Measurements from ENCODE around the gene RTEL1.

RTEL1 gene

GRCh38 chr20:63736893-63737694 lies 79.0 kb downstream of the RTEL1 start:
- H3K4me1 ChIP-seq (ENCODE audit: control insufficient read depth, insufficient read depth, low read length): peaks cover 26% of the 10 kb centered on the region
- WGBS, 2 experiments: 58% methylated on average over 30 of the region's 30 CpGs
- H3K4me3 ChIP-seq (ENCODE audit: insufficient read depth, low read depth, low read length): no peak overlapping the region

GRCh38 chr20:63737695-63737944 lies 79.5 kb downstream of the RTEL1 start:
- WGBS, 2 experiments: 28 to 35% methylated on average over 25 to 26 of the region's 26 CpGs
- Histone ChIP-seq H3K4me3 (ENCODE audit: insufficient read depth, low read depth, low read length) (no peak overlapping the region), H3K36me3 (ENCODE audit: control insufficient read depth, insufficient read depth, low read length) (peaks cover 16% of the 10 kb centered on the region)

More at GRCh38 chr20:63736893-63737694, 79.0 kb downstream of the RTEL1 start:
- Histone ChIP-seq H3K9me3 (ENCODE audit: control insufficient read depth, low read length) (no peaks in the 10 kb centered on the region), H3K27ac (ENCODE audit: insufficient read depth, low read depth, low read length, poor library complexity, severe bottlenecking) (no peak overlapping the region), H3K36me3 (ENCODE audit: control insufficient read depth, insufficient read depth, low read length) (peaks cover 11% of the 10 kb centered on the region), H3K27me3 (ENCODE audit: control insufficient read depth, insufficient read depth, low read length, poor library complexity, severe bottlenecking) (peaks cover 17% of the 10 kb centered on the region)

DNA sequence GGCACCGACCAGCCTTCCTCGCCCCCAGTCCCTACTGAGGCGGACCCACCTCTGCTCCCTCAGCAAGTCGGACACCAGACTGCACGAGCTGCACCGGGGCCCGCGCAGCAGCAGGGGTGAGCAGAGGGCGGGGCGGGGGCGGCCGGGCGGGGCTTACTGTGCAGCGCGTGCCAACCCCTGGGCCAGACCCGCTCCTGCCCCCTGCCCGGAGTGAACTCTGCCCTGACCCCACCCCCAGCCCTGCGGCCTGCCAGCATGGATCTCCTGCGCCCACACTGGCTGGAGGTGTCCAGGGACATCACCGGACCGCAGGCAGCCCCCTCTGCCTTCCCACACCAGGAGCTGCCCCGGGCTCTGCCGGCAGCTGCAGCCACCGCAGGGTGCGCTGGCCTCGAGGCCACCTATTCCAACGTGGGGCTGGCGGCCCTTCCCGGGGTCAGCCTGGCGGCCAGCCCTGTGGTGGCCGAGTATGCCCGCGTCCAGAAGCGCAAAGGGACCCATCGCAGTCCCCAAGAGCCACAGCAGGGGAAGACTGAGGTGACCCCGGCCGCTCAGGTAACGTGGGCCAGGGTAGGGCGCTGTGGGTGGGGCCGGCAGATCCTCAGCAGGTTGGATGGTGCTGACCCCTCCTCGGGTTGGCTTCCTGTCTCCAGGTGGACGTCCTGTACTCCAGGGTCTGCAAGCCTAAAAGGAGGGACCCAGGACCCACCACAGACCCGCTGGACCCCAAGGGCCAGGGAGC lies 80.0 kb downstream of the RTEL1 start:
- no peaks in the 10 kb centered on the region for H3K9me3 ChIP-seq (ENCODE audit: control insufficient read depth, low read length)
- H3K4me3 ChIP-seq (ENCODE audit: insufficient read depth, low read depth, low read length): peak overlapping the region; percentile 38
- H3K36me3 ChIP-seq (ENCODE audit: control insufficient read depth, insufficient read depth, low read length): peaks cover 14% of the 10 kb centered on the region
- H3K27me3 ChIP-seq (ENCODE audit: control insufficient read depth, insufficient read depth, low read length, poor library complexity, severe bottlenecking): peaks cover 17% of the 10 kb centered on the region
- WGBS, 2 experiments: 36 to 41% methylated on average over 43 of the region's 43 CpGs
- H3K4me1 ChIP-seq (ENCODE audit: control insufficient read depth, insufficient read depth, low read length): peaks cover 26% of the 10 kb centered on the region
- no peak overlapping the region for H3K27ac ChIP-seq (ENCODE audit: insufficient read depth, low read depth, low read length, poor library complexity, severe bottlenecking)

More at GRCh38 chr20:63737695-63737944, 79.5 kb downstream of the RTEL1 start:
- H3K9me3 ChIP-seq (ENCODE audit: control insufficient read depth, low read length): no peaks in the 10 kb centered on the region
- peaks cover 17% of the 10 kb centered on the region for H3K27me3 ChIP-seq (ENCODE audit: control insufficient read depth, insufficient read depth, low read length, poor library complexity, severe bottlenecking)
- peaks cover 26% of the 10 kb centered on the region for H3K4me1 ChIP-seq (ENCODE audit: control insufficient read depth, insufficient read depth, low read length)
- no peak overlapping the region for H3K27ac ChIP-seq (ENCODE audit: insufficient read depth, low read depth, low read length, poor library complexity, severe bottlenecking)

GRCh38 chr20:63738687-63739129 lies 80.6 kb downstream of the RTEL1 start:
- Histone ChIP-seq H3K27ac (ENCODE audit: insufficient read depth, low read depth, low read length, poor library complexity, severe bottlenecking) (peak overlapping the region; percentile 69), H3K4me1 (ENCODE audit: control insufficient read depth, insufficient read depth, low read length) (peaks cover 26% of the 10 kb centered on the region), H3K4me3 (ENCODE audit: insufficient read depth, low read depth, low read length) (peak overlapping the region; percentile 38), H3K9me3 (ENCODE audit: control insufficient read depth, low read length) (no peaks in the 10 kb centered on the region), H3K27me3 (ENCODE audit: control insufficient read depth, insufficient read depth, low read length, poor library complexity, severe bottlenecking) (peaks cover 17% of the 10 kb centered on the region), H3K36me3 (ENCODE audit: control insufficient read depth, insufficient read depth, low read length) (peaks cover 12% of the 10 kb centered on the region)
- 10 to 11% methylated on average over 26 of the region's 26 CpGs for WGBS, 2 experiments

DNA sequence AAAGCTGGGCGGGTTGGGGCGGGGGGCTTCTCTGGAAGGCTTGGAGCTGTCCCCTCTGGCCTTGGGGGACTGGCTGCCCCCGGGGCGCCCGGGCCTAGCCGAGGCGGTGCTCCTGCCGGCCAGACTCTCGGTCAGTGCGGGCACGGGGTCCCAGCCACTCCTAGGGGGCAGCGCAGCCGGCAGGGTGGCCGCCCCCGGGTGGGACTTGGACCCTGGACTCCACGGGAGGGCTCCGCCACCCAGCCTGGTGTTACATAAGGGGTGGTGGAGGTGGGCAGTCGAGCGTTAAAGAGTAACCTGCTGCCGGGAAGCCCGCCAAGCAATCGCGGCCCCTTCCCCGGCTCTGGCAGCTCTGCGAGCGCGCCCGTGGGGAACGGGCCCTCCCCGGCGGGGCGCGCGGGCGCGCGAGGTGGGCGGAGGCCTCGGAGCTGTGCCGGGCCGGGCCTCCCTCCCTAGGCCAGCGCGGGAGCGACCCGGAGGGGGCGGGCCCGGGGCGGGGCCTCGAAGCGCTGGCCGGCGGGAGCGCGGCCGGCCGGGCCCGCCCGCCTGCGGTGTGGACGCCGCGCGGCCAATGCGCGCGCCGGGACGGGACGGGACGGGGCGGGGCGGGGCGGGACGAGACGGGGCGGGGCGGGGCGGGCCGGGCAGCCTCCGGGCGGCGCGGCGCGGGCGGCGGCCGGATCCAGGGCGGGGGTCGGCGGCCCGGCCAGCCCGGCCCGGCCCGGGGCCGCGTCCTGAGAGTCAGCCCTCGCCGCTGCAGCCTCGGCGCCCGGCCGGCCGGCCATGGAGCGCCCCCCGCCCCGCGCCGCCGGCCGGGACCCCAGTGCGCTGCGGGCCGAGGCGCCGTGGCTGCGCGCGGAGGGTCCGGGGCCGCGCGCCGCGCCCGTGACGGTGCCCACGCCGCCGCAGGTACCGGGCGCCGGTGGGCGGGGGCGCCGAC lies 81.3 kb downstream of the RTEL1 start, which contains the start of gene SLC2A4RG:
SLC2A4RG (plus strand) TSS at position 647 of the 940 bp plus-strand sequence; CDS start at position 784, 137 bp downstream.
- Histone ChIP-seq H3K4me1 (ENCODE audit: control insufficient read depth, insufficient read depth, low read length) (peaks cover 26% of the 10 kb centered on the region), H3K27ac (ENCODE audit: insufficient read depth, low read depth, low read length, poor library complexity, severe bottlenecking) (peak within 1 kb of the TSS; percentile 87), H3K36me3 (ENCODE audit: control insufficient read depth, insufficient read depth, low read length) (peaks cover 12% of the 10 kb centered on the region), H3K9me3 (ENCODE audit: control insufficient read depth, low read length) (no peaks in the 10 kb centered on the region), H3K27me3 (ENCODE audit: control insufficient read depth, insufficient read depth, low read length, poor library complexity, severe bottlenecking) (peaks cover 17% of the 10 kb centered on the region), H3K4me3 (ENCODE audit: insufficient read depth, low read depth, low read length) (peak within 1 kb of the TSS; percentile 77)
- 1% methylated on average over 136 of the region's 136 CpGs for WGBS, 2 experiments

- Histone ChIP-seq H3K4me1 (ENCODE audit: control insufficient read depth, insufficient read depth, low read length) (peaks cover 30% of the 10 kb centered on the region), H3K27me3 (ENCODE audit: control insufficient read depth, insufficient read depth, low read length, poor library complexity, severe bottlenecking) (peaks cover 17% of the 10 kb centered on the region), H3K36me3 (ENCODE audit: control insufficient read depth, insufficient read depth, low read length) (peaks cover 12% of the 10 kb centered on the region), H3K9me3 (ENCODE audit: control insufficient read depth, low read length) (no peaks in the 10 kb centered on the region), H3K4me3 (ENCODE audit: insufficient read depth, low read depth, low read length) (peak overlapping the region; percentile 77), H3K27ac (ENCODE audit: insufficient read depth, low read depth, low read length, poor library complexity, severe bottlenecking) (peak overlapping the region; percentile 87)
- WGBS, 2 experiments: 0% methylated on average over 80 of the region's 80 CpGs
Observed at GRCh38 chr20:63740070-63740626, 82.0 kb downstream of the RTEL1 start.

- Histone ChIP-seq H3K4me1 (ENCODE audit: control insufficient read depth, insufficient read depth, low read length) (peaks cover 30% of the 10 kb centered on the region), H3K27me3 (ENCODE audit: control insufficient read depth, insufficient read depth, low read length, poor library complexity, severe bottlenecking) (peaks cover 17% of the 10 kb centered on the region), H3K27ac (ENCODE audit: insufficient read depth, low read depth, low read length, poor library complexity, severe bottlenecking) (peak overlapping the region; percentile 87), H3K9me3 (ENCODE audit: control insufficient read depth, low read length) (no peaks in the 10 kb centered on the region), H3K36me3 (ENCODE audit: control insufficient read depth, insufficient read depth, low read length) (peaks cover 11% of the 10 kb centered on the region), H3K4me3 (ENCODE audit: insufficient read depth, low read depth, low read length) (peak overlapping the region; percentile 77)
- 3 to 4% methylated on average over 29 of the region's 29 CpGs for WGBS, 2 experiments
Observed at GRCh38 chr20:63740627-63741353, 82.7 kb downstream of the RTEL1 start.

DNA sequence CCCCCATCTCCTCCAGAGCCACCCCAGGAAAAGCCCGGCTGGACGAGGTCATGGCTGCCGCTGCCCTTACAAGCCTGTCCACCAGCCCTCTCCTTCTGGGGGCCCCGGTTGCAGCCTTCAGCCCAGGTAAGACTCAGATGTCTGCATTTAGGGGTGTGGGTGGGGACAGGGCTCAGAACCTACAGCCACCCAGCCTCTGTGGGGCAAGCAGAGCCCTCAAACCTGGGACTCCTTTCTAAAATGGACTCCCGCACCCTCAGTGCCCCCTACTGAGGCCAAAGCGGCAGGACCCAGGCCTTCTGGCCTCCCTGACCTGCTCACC lies 83.2 kb downstream of the RTEL1 start:
- H3K9me3 ChIP-seq (ENCODE audit: control insufficient read depth, low read length): no peaks in the 10 kb centered on the region
- H3K4me1 ChIP-seq (ENCODE audit: control insufficient read depth, insufficient read depth, low read length): peaks cover 30% of the 10 kb centered on the region
- H3K27ac ChIP-seq (ENCODE audit: insufficient read depth, low read depth, low read length, poor library complexity, severe bottlenecking): peak overlapping the region; percentile 87
- peak overlapping the region; percentile 77 for H3K4me3 ChIP-seq (ENCODE audit: insufficient read depth, low read depth, low read length)
- H3K36me3 ChIP-seq (ENCODE audit: control insufficient read depth, insufficient read depth, low read length): peaks cover 9% of the 10 kb centered on the region
- WGBS, 2 experiments: 46 to 47% methylated on average over 6 of the region's 6 CpGs
- H3K27me3 ChIP-seq (ENCODE audit: control insufficient read depth, insufficient read depth, low read length, poor library complexity, severe bottlenecking): peaks cover 17% of the 10 kb centered on the region

GRCh38 chr20:63741676-63742380 lies 83.7 kb downstream of the RTEL1 start:
- peaks cover 30% of the 10 kb centered on the region for H3K4me1 ChIP-seq (ENCODE audit: control insufficient read depth, insufficient read depth, low read length)
- no peaks in the 10 kb centered on the region for H3K9me3 ChIP-seq (ENCODE audit: control insufficient read depth, low read length)
- WGBS, 2 experiments: 91% methylated on average over 30 of the region's 30 CpGs
- no peak overlapping the region for H3K27ac ChIP-seq (ENCODE audit: insufficient read depth, low read depth, low read length, poor library complexity, severe bottlenecking)
- H3K36me3 ChIP-seq (ENCODE audit: control insufficient read depth, insufficient read depth, low read length): peaks cover 9% of the 10 kb centered on the region
- peak overlapping the region; percentile 77 for H3K4me3 ChIP-seq (ENCODE audit: insufficient read depth, low read depth, low read length)
- H3K27me3 ChIP-seq (ENCODE audit: control insufficient read depth, insufficient read depth, low read length, poor library complexity, severe bottlenecking): peaks cover 13% of the 10 kb centered on the region
